WI38 (cell line): Measurements from ENCODE around the gene MACROD2.

Experiments
- H3K4me3 ChIP-seq: 2 replicates; pipeline ENCODE4 v1.5.1; 2011; ENCODE audit warnings: low read depth, mild to moderate bottlenecking, control low read depth, low read length
- CTCF ChIP-seq: IDR thresholded peaks from 2 replicates; pipeline ENCODE4 v1.5.1; 2012; ENCODE audit warnings: low read depth, mild to moderate bottlenecking, control low read depth, low read length

The MACROD2 gene

GRCh38 chr20:15030826-15031225 lies 1035.5 kb downstream of the MACROD2 start:
- H3K4me3 ChIP-seq: no peak overlapping the region
- TF ChIP-seq CTCF: no peak

- H3K4me3 ChIP-seq: no peak overlapping the region
- no peak for TF ChIP-seq CTCF
These were observed 1036.4 kb downstream of the MACROD2 start for GRCh38 chr20:15031546-15032351.

GRCh38 chr20:15032352-15032622 lies 1037.0 kb downstream of the MACROD2 start:
- no peak overlapping the region for H3K4me3 ChIP-seq
- no peak for TF ChIP-seq CTCF

- TF ChIP-seq CTCF: no peak
- H3K4me3 ChIP-seq: no peak overlapping the region
These were observed 1038.0 kb downstream of the MACROD2 start for GRCh38 chr20:15033269-15033668.

- no peak for TF ChIP-seq CTCF
- H3K4me3 ChIP-seq: no peak overlapping the region
These were observed 1038.6 kb downstream of the MACROD2 start for GRCh38 chr20:15033891-15034290.

GRCh38 chr20:15036948-15037347 lies 1041.6 kb downstream of the MACROD2 start:
- no peak overlapping the region for H3K4me3 ChIP-seq
- TF ChIP-seq CTCF: no peak

- no peak for TF ChIP-seq CTCF
- H3K4me3 ChIP-seq: no peak overlapping the region
These were observed 1043.9 kb downstream of the MACROD2 start for GRCh38 chr20:15039088-15039752.
